K562 (cell line): Measurements from ENCODE around the gene RUVBL2. TPM values are rescaled to one million over a fixed set of nuclear protein-coding genes. Genes with fewer than 3 reads are reported as not detected.

Experiments used
- ADNP ChIP-seq: fragments of 200-800 bp; sonication (Bioruptor generic); IDR thresholded peaks from 2 replicates; pipeline ENCODE4 v1.6.1; 2016; ENCODE audit warnings: missing genetic modification characterization, missing compliant biosample characterization
- CAMTA2 ChIP-seq: fragments of 250-450 bp; sonication (Bioruptor Pico); conservative IDR thresholded peaks from 2 replicates; pipeline ENCODE4 v1.5.1; 2022
- CBFA2T3 ChIP-seq: fragments of 450-650 bp; IDR thresholded peaks from 2 replicates; pipeline ENCODE4 v1.6.1; 2017
- CBX1 ChIP-seq: sonication (generic); IDR thresholded peaks from 2 replicates; pipeline ENCODE4 v1.6.1; 2016; ENCODE audit warnings: antibody characterized with exemption, low read depth, mild to moderate bottlenecking
- CHAMP1 ChIP-seq: fragments of 450-650 bp; IDR thresholded peaks from 2 replicates; pipeline ENCODE4 v1.6.1; 2016; ENCODE audit warnings: mild to moderate bottlenecking
- DLX4 ChIP-seq: fragments of 250-450 bp; sonication (Bioruptor Pico); IDR thresholded peaks from 2 replicates; pipeline ENCODE4 v1.6.1; 2021; ENCODE audit warnings: mild to moderate bottlenecking
- ELF4 ChIP-seq: fragments of 450-650 bp; formaldehyde crosslinking; IDR thresholded peaks from 2 replicates; pipeline ENCODE4 v1.4.0; 2022; ENCODE audit warnings: missing genetic modification characterization
- FOXO4 ChIP-seq: fragments of 450-650 bp; formaldehyde crosslinking; IDR thresholded peaks from 2 replicates; pipeline ENCODE4 v1.4.0; 2020; ENCODE audit warnings: mild to moderate bottlenecking, moderate library complexity
- HMGN3 ChIP-seq: IDR thresholded peaks from 2 replicates; pipeline ENCODE4 v1.6.1; 2011; ENCODE audit warnings: borderline replicate concordance, low read depth, mild to moderate bottlenecking, mixed read lengths, low read length; ENCODE audit not compliant: insufficient read length; ENCODE audit errors: extremely low read depth
- MAFG ChIP-seq: fragments of 450-650 bp; conservative IDR thresholded peaks from 2 replicates; pipeline ENCODE4 v1.6.1; 2016; ENCODE audit warnings: missing genetic modification characterization, missing compliant biosample characterization
- MYC ChIP-seq, 2 experiments: fragments of 250-450 bp in 1 of 2; sonication (Bioruptor Pico) in 1 of 2; IDR thresholded peaks; 2 replicates each; pipeline versions ENCODE4 v1.5.1 to v1.6.1; 2012 to 2021; ENCODE audit warnings: low read depth in 2 of 2, borderline replicate concordance in 1 of 2, improper control_type of control experiment in 1 of 2, low read length in 1 of 2, mild to moderate bottlenecking in 1 of 2, moderate library complexity in 1 of 2
- MYNN ChIP-seq, 2 experiments: sonication (generic); formaldehyde crosslinking in 1 of 2; IDR thresholded peaks; 2 replicates each; pipeline versions ENCODE4 v1.5.0 to v1.6.1; 2016 to 2020; ENCODE audit warnings: antibody characterized with exemption in 1 of 2, missing genetic modification reagents in 1 of 2
- NBN ChIP-seq: fragments of 450-650 bp; IDR thresholded peaks from 2 replicates; pipeline ENCODE4 v1.6.1; 2016; ENCODE audit warnings: low read depth, mild to moderate bottlenecking
- NFE2 ChIP-seq: IDR thresholded peaks from 2 replicates; pipeline ENCODE4 v1.6.1; 2014; ENCODE audit warnings: antibody characterized with exemption, low read depth
- NUFIP1 ChIP-seq: fragments of 450-650 bp; IDR thresholded peaks from 2 replicates; pipeline ENCODE4 v1.6.1; 2018; ENCODE audit not compliant: partially characterized antibody
- PHF8 ChIP-seq: fragments of 200-600 bp; sonication (generic); IDR thresholded peaks from 2 replicates; pipeline ENCODE4 v1.6.1; 2012; ENCODE audit warnings: mixed run types, mild to moderate bottlenecking, inconsistent platforms, low read length, moderate library complexity, borderline replicate concordance
- RAD51 ChIP-seq: fragments of 450-650 bp; IDR thresholded peaks from 2 replicates; pipeline ENCODE4 v1.7.1; 2016; ENCODE audit warnings: low read depth, mild to moderate bottlenecking, borderline replicate concordance
- SP2 ChIP-seq: IDR thresholded peaks from 2 replicates; pipeline ENCODE4 v1.6.1; 2011; ENCODE audit warnings: mild to moderate bottlenecking, low read depth, low read length, moderate library complexity; ENCODE audit not compliant: poor library complexity, severe bottlenecking; ENCODE audit errors: extremely low read depth
- ZBED1 ChIP-seq: IDR thresholded peaks from 2 replicates; pipeline ENCODE4 v1.6.1; 2014
- ZEB2 ChIP-seq: fragments of 450-650 bp; IDR thresholded peaks from 2 replicates; pipeline ENCODE4 v1.6.1; 2016
- ZFX ChIP-seq: sonication (generic); formaldehyde crosslinking; IDR thresholded peaks from 2 replicates; pipeline ENCODE4 v1.8.0; 2022; ENCODE audit warnings: mild to moderate bottlenecking, missing genetic modification reagents, moderate library complexity
- ZNF354B ChIP-seq: fragments of 250-450 bp; sonication (Bioruptor Pico); IDR thresholded peaks from 2 replicates; pipeline ENCODE4 v1.4.0; 2020
- ZNF77 ChIP-seq: fragments of 250-450 bp; sonication (Bioruptor Pico); IDR thresholded peaks from 2 replicates; pipeline ENCODE4 v1.5.0; 2020
- ZNF79 ChIP-seq: fragments of 250-450 bp; sonication (Bioruptor Pico); IDR thresholded peaks from 2 replicates; pipeline ENCODE4 v1.4.0; 2020; ENCODE audit warnings: low read depth, mild to moderate bottlenecking, moderate library complexity
- polyA plus RNA-seq, 8 experiments: library from polyadenylated mRNA; depleted of rRNA in 4 of 8; stranded (reverse) in 5 of 8; unstranded in 3 of 8; fragments of >200 nt; fragmentation: Nextera tagmentation in 2 of 8; fragmentation: Illumina TruSeq in 1 of 8; extraction: Ambion mirVana in 2 of 8; extraction: Trizol in 1 of 8; gene quantifications; 2 replicates each; pipeline versions ENCODE4 v1.2.1 to v1.2.3, GENCODE V29; 2011 to 2014; ENCODE audit warnings: inconsistent platforms in 1 of 8, missing spikeins in 1 of 8
- total RNA-seq, 7 experiments: library from RNA; depleted of rRNA in 6 of 7; stranded (reverse); fragments of >200 nt in 6 of 7; fragmentation: Illumina TruSeq in 2 of 7; extraction: Trizol in 2 of 7; gene quantifications; 2 replicates each; pipeline versions ENCODE4 v1.2.1 to v1.2.3, GENCODE V29; 2011 to 2021; ENCODE audit warnings: low replicate concordance in 1 of 7

The RUVBL2 gene
- total and polyA plus RNA-seq, 9 of the 15 experiments (the other 6 are each of a cell fraction or from before 2014, with no cell fraction given), result 71.4 to 453 (median 237) TPM

GRCh38 chr19:48953990-48954594 is 39.6 kb upstream of the RUVBL2 start (continued):
- TF ChIP-seq CBFA2T3 (peak; percentile 53), ZNF77 (CRISPR knock-in tag) (no peak), ADNP (tag) (0 out of 2 replicates have a peak, but pooled peaks have one; percentile 52), SP2 (no peak), FOXO4 (no peak), RAD51 (no peak), ZNF354B (no peak), NUFIP1 (no peak), ELF4 (CRISPR knock-in tag) (no peak), ZNF79 (CRISPR knock-in tag) (no peak), PHF8 (0 out of 2 replicates have a peak, but pooled peaks have one; percentile 54), NBN (peak; percentile 55; the same call in 1 of the 2 replicates), DLX4 (CRISPR knock-in tag) (no peak), CBX1 (no peak; the same call in 1 of the 2 replicates), ZFX (peak; percentile 68), NFE2 (no peak), ZBED1 (no peak), MAFG (tag) (no peak), CHAMP1 (no peak), ZEB2 (no peak), MYNN (IDR thresholded peaks at IDR 0.05) (no peak), MYNN (CRISPR knock-in tag; IDR thresholded peaks at IDR 0.05) (no peak), CAMTA2 (CRISPR knock-in tag) (no peak), MYC (IDR thresholded peaks at IDR 0.05; ENCODE audit: low read depth, low read length) (no peak), MYC (CRISPR knock-in tag; IDR thresholded peaks at IDR 0.05; ENCODE audit: borderline replicate concordance, low read depth) (no peak; the same call in 1 of the 2 replicates), HMGN3 (no peak)
